ENCODE data around the gene KLHL30.

KLHL30 gene

GRCh38 chr2:238121511-238122286, 16.8 kb upstream of the KLHL30 start:
- no peak for DNase-seq

GRCh38 chr2:238122287-238123217, 15.9 kb upstream of the KLHL30 start:
- DNase-seq, result no peak

GRCh38 chr2:238123218-238123971, 15.1 kb upstream of the KLHL30 start:
- no peak for DNase-seq

GRCh38 chr2:238123991-238124470, 14.4 kb upstream of the KLHL30 start:
- no peak for DNase-seq

- DNase-seq, result no peak
Measured at GRCh38 chr2:238124488-238125126, 13.9 kb upstream of the KLHL30 start.

- no peak for DNase-seq
Measured at GRCh38 chr2:238125127-238125885, 13.2 kb upstream of the KLHL30 start.

GRCh38 chr2:238126338-238126737, 12.1 kb upstream of the KLHL30 start:
- DNase-seq, result no peak

- no peak for DNase-seq
Measured at GRCh38 chr2:238126775-238127164, 11.7 kb upstream of the KLHL30 start.

GRCh38 chr2:238127165-238128060, 11.1 kb upstream of the KLHL30 start:
- DNase-seq, result no peak

- no peak for DNase-seq
Measured at GRCh38 chr2:238128061-238128440, 10.4 kb upstream of the KLHL30 start.

- no peak for DNase-seq
Measured at GRCh38 chr2:238128534-238129001, 9.9 kb upstream of the KLHL30 start.

- no peak for DNase-seq
Measured at GRCh38 chr2:238129166-238130010, 9.1 kb upstream of the KLHL30 start.

- no peak for DNase-seq
Measured at GRCh38 chr2:238130111-238130695, 8.3 kb upstream of the KLHL30 start.

GRCh38 chr2:238130696-238131628, 7.5 kb upstream of the KLHL30 start:
- no peak for DNase-seq

GRCh38 chr2:238131761-238132462, 6.6 kb upstream of the KLHL30 start:
- no peak for DNase-seq

GRCh38 chr2:238132463-238133450, 5.7 kb upstream of the KLHL30 start:
- no peak for DNase-seq

Data from CD4-positive, alpha-beta T cell treated with Interleukin-15 for 1 hour (primary cell).